ENCODE data around the gene FANCD2. TPM values are rescaled to one million over a fixed set of nuclear protein-coding genes. Genes with fewer than 3 reads are reported as not detected.
"Not testable (repeated sequence)": the region's sequence is repeated elsewhere in the genome, so short reads cannot be mapped to it uniquely, and the experiment has no call there.

FANCD2 gene
- total RNA-seq: 5.3 and 14.6 TPM in 2 replicates

DNA sequence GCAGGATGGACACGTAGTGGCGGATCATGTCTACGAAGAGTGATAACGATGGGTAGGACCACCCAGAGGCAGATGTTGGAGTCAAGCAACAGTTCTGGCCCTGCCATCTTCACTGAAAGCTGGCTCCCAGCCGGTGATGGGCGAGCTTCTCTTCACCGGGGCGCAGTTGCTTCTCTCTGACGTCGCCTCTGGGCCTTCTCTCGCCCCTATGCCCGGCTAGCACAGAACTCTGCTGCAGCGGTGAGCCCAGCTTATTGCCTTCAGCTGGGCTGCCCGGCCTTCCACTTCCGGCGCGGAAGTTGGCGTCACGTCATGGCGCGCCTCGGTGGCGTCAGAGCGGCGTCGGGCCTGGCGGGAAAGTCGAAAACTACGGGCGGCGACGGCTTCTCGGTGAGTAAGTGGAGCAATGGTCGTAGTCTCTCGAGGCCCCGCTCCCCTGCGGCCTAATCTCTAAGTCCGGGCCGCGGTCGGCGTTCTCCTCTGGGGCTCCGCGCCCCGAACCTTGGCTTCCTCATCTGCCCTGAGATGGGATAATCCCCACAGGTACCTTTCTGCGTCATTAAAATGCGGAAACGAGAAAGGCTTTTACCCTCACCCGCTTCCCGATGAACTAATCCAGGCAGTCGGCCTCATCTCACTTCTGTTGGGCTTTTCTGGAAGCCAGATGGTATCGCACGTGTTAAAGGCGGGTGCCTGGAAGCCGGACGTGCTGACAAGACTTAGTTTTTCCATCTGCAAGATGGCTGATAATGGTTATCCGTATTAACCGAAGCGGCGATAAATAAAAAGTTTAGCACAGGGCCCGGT is at the start of gene FANCD2:
Gene FANCD2 (plus strand): TSS at position 354 of the 807 bp plus-strand sequence. CDS start 2,221 bp downstream, outside the sequence.
- peak; percentile 3 for DNase-seq (ENCODE audit: extremely low read depth, low read depth, low spot score)

DNA sequence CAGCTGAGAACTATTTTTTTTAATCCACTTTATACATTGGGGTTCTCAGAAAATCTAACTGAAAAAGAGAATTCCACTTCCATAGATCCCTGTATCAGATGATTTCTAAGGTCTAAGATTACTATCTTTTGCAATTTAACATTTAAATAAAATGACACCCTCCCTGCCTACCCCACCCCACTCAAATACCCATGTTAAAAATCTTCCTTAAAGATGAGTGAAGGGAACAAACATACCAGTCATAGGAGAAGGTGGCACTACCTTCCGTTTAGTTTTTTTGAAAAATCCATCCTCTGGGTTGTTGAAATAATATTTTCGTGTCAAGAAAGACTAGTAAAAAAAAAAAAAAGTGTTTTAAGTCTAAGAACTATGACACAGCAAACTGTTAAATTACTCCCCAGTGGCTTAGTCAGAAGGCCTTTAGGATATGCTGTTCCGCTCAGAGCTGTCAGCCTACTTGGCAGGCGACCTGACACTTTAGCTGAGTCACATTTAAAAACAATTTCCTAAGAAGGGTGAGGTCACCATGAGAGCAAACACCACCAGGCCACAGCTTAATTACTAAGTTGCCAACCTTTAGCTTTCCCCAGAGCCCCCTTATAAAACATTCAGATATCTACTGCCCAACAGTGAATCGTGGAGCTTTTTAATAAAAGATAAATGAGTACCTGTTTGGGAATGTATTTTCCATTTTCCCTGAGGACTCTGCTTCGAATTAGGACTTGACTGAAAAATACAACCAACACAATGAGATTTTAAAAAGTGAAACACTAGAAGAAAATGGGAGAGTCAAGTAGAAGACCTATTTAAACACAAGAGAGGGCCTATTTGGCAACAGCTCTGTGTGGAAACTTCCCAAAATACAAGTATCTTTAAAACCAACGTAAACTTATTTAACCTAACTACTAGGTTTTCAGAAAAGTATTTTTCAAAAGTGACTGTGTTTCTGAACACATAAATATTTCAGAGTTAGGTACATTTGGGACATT is 49.2 kb upstream of the FANCD2 start:
- DNase-seq (ENCODE audit: extremely low read depth, low read depth, low spot score): peak; percentile 92

DNA sequence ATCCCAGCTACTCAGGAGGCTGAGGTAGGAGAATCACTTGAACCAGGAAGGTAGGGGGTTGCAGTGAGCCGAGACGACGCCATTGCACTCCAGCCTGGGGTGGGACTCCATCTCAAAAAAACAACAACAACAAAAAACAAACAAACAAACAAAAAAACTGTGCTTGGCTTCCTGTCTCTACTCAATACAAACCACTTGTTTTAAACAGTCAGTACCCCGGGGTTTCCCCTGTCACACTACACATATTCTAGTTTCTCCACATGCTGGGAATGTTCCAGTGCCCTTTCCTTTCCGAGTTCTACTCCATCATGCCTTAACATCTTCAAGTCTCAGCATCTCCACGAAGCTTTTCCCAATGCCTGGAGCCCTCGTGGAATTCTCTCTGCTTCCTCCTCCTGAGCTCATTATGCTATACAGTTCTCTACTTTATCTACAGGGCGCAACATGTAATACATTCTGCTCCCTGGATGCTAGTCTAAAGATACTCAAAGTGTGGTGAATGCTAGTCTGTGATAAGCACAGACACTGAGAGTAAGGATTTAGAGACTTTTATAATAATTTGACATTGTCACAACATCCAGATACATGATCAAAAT is 47.4 kb upstream of the FANCD2 start:
- DNase-seq (ENCODE audit: extremely low read depth, low read depth, low spot score): no peak

DNA sequence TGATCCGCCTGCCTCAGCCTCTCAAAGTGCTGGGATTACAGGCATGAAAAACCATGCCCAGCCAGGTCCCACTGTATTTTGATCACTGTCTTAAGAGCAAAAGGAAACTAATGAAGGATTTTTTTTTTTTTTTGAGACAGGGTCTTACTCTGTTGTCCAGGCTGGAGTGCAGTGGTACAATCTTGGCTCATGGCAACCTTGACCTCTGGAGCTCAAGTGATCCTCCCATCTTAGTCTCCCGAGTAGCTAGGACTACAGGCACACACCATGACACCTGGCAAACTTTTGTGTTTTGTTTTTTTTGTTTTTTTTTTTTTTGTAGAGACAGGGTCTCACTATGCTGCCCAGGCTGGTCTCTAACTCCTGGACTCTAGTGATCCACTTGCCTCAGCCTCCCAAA is 46.0 kb upstream of the FANCD2 start:
- DNase-seq (ENCODE audit: extremely low read depth, low read depth, low spot score): no peak

DNA sequence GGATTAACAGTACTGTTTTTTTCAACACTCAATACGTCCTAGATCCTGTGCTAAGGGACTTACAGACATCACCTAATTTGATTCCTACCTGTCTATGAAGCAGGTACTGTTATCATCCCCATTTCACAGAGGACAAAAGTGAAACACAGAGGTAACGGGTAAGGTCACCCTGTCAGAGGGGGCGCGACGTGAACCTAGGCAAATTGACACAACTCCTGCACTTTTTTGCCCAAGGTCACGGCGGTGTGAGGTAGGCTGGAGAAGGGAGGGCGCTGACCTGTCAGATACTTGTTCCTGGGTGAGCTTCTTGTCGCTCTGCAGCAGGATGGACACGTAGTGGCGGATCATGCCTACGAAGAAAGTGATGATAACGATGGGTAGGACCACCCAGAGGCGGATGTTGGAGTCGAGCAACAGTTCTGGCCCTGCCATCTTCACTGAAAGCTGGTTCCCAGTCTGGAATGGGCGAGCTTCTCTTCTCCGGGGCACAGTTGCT is 40.0 kb upstream of the FANCD2 start:
- no peak for DNase-seq (ENCODE audit: extremely low read depth, low read depth, low spot score)

DNA sequence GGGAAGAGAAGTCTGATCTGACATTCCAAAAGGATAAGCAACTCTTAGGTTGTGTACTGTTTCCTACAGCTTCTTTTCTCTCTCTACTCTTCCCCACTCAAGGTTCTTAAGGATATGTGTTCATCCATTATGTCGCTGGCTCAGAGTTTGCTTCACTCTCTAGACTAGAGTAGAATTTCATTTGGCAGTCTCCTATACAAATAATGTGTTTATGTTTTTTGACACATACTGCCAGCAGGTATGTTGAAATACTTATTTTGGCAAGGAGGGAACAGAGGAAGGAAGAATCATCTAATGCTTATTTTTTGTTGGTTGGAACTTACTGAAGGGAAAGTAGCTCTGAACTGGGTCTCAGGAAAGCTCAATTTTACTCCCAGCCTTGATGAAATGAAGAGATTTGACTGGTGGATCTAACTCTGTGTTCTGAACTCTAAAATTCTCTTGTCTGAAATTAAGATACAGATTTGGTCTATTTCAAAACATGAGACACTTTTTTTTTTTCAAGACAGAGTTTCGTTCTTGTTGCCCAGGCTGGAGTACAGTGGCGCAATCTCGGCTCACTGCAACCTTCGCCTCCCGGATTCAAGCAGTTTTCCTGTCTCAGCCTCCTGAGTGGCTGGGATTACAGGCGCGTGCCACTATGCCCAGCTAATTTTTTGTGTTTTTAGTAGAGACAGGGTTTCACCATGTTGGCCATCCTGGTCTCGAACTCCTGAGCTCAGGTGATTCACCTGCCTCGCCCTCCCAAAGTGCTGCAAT is 32.0 kb upstream of the FANCD2 start:
- DNase-seq (ENCODE audit: extremely low read depth, low read depth, low spot score): no peak

DNA sequence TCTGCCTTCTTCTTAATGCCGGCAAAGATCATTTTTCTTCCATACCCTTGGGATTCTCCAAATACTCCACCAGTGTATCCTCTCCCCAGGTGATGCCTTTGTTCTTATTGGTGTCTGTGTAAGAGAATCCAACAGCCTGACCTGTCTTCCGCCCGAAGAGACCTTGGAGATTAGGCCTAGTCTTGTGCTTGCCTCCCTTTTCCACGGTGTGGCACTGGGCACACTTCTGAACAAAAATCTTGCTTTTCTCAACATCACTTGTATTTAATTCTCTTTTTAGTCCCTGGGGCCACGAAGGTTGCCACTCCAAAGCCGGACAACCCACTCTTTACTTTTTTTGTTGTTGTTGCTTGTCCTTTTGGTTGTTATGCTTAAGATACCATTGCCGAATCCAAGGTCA is 25.6 kb upstream of the FANCD2 start:
- DNase-seq (ENCODE audit: extremely low read depth, low read depth, low spot score): no peak

DNA sequence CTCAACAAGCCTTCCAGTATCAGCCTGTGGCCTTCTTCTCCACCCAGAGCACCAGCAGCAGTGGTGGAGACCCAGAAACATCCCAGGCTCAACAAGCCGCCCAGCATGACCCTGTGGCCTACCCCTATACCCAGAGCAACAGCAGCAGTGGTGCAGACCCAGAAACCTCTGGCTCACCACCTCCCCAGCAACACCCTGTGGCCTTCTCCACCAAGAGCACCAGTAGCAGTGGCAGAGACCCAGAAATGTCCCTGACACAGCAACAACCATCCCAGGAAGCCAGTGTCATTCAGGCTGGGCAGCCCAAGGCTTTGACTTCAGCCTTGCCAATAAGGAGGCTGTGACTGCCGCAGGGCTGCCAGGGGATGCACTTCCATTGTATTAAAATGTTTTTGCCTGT is 23.3 kb upstream of the FANCD2 start:
- DNase-seq (ENCODE audit: extremely low read depth, low read depth, low spot score): no peak

DNA sequence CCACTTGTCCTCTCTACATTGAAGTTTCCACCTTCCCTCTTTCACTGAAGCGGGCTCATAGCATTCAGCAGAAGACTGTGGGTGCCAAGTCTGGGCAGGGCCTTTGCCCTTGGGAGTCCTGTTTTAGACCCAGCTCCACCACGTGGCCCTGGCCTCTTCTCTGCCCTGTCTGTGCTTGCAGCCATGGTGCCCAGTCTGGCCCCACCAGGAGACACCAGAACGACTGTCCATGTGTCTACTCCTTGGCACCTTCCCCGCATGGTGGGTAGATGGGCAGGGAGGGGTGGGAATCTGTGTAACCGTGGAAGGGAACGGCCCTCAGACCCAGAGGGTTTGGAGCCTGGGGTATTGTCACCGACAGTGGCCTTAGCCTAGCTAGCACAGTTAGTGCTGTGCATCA is 21.7 kb upstream of the FANCD2 start:
- no peak for DNase-seq (ENCODE audit: extremely low read depth, low read depth, low spot score)

DNA sequence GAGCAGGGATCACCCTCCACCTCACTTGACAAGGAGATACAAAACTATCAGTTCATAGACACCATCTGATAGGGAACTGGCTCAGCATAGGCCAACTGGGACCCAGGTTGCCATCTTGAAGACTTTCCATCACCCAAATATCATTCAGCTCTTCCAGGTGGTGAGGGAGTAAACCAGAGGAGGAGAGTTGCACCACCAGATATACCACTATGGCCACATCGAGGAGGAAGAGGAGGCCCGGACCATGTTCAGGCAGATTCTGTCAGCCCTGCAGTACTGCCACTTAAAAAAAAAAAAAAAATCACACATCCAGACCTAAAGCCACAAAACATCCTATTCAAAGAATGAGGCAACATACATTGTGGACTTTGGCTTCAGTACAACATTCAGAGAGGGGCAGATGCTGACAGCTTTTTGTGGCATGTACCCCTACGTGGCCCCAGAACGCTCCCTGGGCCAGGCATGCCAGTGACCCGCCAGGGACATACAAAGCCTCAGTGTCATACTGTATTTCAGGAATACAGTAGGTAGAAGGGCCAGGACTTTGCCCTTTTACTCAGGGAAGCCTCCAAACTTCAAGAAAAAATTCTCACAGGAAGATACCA is 21.2 kb upstream of the FANCD2 start:
- DNase-seq (ENCODE audit: extremely low read depth, low read depth, low spot score): no peak

DNA sequence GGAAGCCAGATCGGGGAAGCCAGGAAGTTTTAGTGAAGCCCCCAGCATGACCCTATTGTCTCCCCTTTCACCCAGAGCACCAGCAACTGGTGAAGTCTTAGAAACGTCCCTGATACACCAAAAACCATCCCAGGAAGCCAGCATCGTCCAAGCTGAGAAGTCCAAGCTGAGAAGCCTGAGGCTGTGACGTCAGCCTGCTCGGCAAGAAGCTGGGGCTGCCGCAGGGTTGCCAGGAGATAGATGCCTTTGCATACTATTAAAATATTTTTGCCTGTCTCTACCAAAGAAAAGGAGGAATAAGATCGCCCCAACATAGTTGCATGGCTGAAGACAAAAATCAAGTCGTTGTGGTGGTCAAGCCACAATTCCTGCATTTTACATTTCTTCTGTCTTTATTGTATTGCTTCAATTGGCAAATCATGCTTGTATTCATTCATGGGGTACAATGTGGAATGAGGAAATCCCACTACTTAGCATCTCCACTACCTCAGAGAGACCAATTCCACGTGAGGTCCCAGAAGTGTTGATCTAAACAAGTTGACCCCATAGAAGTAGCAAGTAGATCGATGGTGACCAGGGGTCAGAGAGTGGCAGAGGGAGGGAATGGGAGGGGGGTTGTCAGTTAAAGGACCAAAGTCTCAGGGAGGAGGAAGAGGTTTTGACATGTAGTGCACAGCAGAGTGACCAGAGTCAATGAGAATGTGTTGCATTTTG is 20.0 kb upstream of the FANCD2 start:
- DNase-seq (ENCODE audit: extremely low read depth, low read depth, low spot score): no peak

DNA sequence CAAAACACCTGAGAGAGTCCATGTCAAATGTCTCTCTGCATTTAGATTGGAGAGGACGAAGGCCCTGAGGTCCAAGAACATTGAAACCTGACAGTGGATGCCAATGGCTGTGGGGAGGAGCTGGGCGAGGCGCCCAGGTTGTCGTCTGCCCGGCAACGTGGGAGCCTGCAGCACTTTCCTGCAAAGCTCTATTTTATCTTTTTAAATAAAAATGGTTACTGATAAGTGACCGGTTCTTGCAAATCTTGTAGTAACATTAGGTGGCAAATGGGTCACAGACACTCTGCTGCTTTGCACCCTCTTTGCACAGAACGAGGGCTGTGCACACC is 19.5 kb upstream of the FANCD2 start:
- DNase-seq (ENCODE audit: extremely low read depth, low read depth, low spot score): no peak

DNA sequence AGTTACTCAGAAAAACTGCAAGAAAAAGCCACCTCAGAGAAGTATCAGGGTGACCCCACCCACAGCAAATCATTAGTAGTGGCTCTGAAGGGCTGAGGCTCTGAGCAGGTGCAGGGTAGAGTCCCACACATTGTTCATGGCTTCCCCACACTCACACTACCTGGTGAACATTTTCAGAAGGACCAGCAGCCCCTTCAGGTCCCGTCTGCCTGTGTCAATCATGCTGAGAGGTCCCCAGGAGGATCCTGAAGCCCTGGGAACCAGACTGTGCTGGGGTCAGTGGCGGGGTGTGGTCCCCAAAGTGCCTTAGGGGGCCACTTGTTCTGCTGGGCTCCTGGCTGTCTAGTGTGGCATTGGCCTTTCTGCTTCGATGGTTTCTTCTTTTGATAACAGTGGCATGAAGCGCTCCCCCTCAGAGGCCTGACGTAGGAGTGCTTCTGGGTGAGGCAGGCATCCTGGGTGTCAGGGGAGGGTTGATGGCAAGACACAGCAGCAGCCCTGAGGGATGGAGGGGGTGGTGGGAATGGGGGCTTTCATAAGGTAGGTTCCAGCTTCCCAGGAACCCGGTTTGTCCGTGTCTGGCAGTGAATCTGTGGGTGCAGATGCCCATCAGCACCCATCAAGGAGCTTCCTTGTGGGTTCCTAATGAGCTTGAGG is 19.0 kb upstream of the FANCD2 start:
- DNase-seq (ENCODE audit: extremely low read depth, low read depth, low spot score): no peak

DNA sequence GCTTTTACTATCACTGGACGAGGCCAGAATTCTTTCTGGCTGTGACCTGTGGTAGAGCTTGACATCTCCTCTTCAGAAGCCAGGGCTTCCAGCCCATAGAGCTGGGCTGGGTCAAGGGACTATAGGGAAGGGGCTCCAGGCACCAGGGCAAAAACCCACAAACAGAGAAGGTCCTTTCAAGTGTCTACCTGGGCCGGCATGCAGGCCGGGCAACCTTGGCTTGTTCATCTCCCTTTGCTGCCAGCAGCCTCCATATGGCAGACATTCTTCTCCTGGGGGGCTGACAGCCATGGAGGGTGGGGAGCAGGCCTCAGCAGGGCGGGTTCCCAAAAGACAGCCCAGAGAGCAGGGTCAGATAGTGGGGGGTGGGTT is 18.0 kb upstream of the FANCD2 start:
- DNase-seq (ENCODE audit: extremely low read depth, low read depth, low spot score): not testable (repeated sequence)

DNA sequence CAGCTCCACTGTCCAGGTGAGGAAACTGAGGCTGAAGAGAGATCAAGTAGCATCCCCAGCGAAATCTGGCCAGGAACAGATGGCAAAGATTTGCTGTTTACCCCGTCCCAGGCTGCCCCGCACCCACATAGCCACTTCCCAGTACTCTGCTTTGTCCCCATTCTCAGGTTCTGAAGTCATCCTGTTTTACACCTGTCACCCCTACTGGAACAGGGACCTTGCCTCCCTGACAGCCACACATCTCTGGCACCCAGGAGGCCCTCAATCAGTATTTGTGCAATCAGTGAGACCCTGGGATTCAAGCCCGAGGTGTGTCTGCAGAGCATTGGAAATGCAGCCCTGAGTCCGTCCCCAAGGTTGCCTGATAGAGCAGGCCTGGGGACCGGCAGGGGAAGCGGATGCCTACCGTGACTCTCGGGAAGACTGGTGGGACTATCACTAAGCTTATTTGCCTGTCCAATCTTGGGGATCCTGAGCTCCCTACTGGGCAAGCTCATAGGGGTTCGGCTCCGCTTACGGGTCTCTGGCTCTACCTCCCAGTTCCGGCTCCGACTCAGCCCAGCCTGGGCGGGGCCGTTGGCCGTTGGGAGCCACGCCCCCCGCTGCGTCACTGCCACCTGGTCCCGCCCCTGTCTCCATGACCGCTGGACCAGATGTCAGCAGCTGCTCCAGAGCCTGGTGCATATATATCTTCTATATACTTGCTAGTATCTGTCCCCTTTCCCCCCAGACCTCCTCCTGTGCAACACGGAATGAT is 17.5 kb upstream of the FANCD2 start:
- no peak for DNase-seq (ENCODE audit: extremely low read depth, low read depth, low spot score)

DNA sequence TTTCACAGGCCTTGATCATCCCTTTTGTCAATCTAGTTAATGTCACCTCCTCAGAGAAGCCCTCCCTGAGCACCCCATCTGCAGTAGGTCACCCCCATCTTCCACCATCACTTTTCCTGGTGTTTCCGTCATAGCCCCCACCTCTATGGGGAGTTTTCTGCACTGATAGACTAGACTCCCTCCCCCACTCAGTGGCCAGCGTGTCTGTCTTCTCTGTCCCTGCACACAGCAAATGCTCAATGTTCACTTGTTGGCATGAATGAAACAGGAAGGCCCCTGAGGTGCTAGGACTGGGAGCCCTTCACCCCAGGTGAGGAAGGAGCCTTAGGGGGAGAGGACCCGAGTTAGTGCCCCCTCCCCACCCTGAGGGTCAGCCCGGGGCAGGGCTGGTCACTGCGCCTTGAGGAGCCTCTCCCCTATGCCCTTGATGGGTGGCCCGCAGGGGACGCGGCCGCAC is 15.8 kb upstream of the FANCD2 start:
- DNase-seq (ENCODE audit: extremely low read depth, low read depth, low spot score): no peak

DNA sequence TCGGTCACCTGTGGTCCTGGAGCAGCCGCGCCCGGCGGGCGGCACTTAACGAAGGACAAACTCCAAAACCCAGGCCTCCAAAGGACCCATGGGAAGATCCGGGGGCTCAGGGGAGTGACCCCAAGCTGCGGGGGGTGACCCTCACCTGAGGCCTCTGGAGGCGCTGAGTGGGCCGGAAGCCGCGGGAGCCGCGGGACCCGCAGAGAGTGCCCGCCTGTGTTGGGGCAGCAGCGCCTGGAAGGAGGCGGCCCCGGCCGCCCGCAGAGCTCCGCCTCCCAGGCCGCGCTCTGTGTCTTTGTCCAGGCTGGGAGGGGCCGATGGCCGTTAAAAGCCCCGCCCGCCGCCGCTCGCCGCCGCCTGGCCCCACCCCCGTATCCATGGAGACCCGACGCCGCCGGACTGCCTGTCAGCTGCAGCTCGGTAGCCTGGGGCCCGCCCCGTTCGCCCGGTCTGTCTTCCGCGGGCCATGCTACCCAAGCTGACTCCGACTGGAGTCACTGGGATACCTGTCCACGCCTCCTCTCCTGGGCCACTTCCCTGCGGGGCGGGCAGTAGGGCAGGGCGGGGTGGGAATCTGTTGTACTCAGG is 15.3 kb upstream of the FANCD2 start:
- DNase-seq (ENCODE audit: extremely low read depth, low read depth, low spot score): no peak

DNA sequence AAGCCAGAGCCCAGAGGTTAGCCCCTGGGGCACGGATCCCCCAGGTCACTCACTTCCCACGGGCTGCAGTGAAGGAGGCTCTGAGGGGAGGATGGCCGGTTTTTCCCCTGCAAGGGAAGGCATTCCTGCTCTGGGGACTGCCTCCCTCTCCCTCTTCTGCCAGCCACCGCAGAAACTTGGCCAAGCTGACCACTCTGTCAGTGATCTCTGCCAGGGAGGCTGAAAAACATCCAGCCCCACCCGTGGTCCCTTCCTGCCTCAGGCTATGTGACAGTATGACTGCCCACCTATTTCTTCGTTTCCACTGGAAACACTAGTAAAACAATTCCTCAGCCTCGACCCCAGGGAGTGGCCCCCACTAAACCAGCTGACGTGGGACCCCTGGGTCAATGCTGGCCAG is 14.6 kb upstream of the FANCD2 start:
- DNase-seq (ENCODE audit: extremely low read depth, low read depth, low spot score): no peak
